ENCODE data around the gene PA2G4.
"Not testable (repeated sequence)": the region's sequence is repeated elsewhere in the genome, so short reads cannot be mapped to it uniquely, and the experiment has no call there.

The PA2G4 gene

DNA sequence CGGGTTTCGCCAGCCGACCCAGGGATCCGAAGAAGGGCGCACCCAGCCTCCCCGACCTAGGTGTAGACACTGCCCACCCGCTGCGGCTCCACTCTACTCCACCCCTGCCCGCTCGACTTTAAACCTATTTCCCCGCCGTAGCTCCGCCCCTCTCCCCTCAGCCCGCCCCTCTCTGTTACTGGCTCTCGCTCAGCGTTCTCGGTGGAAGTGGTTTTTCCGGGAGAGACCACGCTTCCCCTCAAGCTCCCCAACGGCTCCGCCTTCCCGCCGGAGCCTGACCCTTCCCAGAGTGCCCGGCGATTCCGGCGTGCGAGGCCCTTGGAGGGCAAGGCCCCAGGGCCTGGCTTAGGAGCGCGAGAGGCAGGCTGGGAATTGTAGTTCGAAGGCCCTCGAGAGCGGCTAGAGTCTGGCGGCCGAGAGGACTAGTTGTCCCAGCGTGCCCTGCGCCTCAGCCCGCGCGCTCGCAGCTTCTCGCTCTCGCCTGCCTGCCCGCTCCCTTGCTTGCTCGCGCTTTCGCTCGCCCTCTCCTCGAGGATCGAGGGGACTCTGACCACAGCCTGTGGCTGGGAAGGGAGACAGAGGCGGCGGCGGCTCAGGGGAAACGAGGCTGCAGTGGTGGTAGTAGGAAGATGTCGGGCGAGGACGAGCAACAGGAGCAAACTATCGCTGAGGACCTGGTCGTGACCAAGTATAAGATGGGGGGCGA is at the start of gene PA2G4:
Gene PA2G4, plus strand, starts transcription at position 451 of the 706 bp plus-strand sequence. Its CDS starts 179 bp downstream, at position 630.
- TF ChIP-seq, protein P1, sequence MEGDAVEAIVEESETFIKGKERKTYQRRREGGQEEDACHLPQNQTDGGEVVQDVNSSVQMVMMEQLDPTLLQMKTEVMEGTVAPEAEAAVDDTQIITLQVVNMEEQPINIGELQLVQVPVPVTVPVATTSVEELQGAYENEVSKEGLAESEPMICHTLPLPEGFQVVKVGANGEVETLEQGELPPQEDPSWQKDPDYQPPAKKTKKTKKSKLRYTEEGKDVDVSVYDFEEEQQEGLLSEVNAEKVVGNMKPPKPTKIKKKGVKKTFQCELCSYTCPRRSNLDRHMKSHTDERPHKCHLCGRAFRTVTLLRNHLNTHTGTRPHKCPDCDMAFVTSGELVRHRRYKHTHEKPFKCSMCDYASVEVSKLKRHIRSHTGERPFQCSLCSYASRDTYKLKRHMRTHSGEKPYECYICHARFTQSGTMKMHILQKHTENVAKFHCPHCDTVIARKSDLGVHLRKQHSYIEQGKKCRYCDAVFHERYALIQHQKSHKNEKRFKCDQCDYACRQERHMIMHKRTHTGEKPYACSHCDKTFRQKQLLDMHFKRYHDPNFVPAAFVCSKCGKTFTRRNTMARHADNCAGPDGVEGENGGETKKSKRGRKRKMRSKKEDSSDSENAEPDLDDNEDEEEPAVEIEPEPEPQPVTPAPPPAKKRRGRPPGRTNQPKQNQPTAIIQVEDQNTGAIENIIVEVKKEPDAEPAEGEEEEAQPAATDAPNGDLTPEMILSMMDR (IDR thresholded peaks at IDR 0.05; ENCODE audit: insufficient read depth, low read depth, low read length, missing control alignments), result no peak
- H3K4me3 ChIP-seq (ENCODE audit: low read depth, low read length), result peak within 1 kb of the TSS; percentile 74
- DNase-seq (ENCODE audit: low read depth), result peak; percentile 99

DNA sequence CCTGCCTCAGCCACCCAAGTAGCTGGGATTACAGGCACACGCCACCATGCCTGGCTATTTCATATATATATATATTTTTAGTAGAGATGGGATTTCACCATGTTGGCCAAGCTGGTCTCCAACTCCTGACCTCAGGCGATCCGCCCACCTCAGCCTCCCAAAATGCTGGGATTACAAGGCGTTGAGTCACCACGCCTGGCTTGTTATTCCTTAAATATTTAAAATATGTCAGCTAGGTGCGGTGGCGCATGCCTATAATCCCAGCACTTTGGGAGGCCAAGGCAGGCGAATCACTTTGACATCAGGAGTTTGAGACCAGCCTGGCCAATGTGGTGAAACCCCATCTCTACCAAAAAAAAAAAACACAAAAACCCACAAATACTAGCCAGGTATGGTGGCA is 44.4 kb upstream of the PA2G4 start:
- not testable (repeated sequence) for H3K4me3 ChIP-seq (ENCODE audit: low read depth, low read length); DNase-seq (ENCODE audit: low read depth)

DNA sequence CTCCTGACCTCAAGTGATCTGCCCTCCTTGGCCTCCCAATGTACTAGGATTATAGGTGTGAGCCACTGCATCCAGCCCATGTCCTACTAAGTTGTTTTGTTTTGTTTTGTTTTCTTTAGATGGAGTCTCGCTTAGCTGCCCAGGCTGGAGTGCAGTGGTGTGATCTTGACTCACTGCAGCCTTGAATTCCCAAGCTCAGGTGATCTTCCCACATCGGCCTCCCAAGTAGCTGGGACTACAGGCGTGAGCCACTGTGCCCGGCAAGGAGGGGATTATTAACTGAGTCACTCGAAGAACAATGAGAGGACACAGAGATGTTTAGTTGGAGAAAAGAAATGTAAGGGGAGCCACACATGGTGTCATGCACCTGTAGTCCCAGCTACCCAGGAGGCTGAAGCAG is 42.4 kb upstream of the PA2G4 start:
- no peak for DNase-seq (ENCODE audit: low read depth)
- no peak overlapping the region for H3K4me3 ChIP-seq (ENCODE audit: low read depth, low read length)
- TF ChIP-seq, protein P1 (IDR thresholded peaks at IDR 0.05; ENCODE audit: insufficient read depth, low read depth, low read length, missing control alignments), result no peak

GRCh38 chr12:56062996-56063395 is 41.4 kb upstream of the PA2G4 start:
- H3K4me3 ChIP-seq (ENCODE audit: low read depth, low read length), result no peak overlapping the region
- TF ChIP-seq, protein P1 (IDR thresholded peaks at IDR 0.05; ENCODE audit: insufficient read depth, low read depth, low read length, missing control alignments), result no peak
- DNase-seq (ENCODE audit: low read depth), result no peak

- no peak for DNase-seq (ENCODE audit: low read depth)
- TF ChIP-seq, protein P1 (IDR thresholded peaks at IDR 0.05; ENCODE audit: insufficient read depth, low read depth, low read length, missing control alignments), result no peak
- no peak overlapping the region for H3K4me3 ChIP-seq (ENCODE audit: low read depth, low read length)
Observed at GRCh38 chr12:56071648-56072047, 32.7 kb upstream of the PA2G4 start.

GRCh38 chr12:56074396-56074795 is 30.0 kb upstream of the PA2G4 start:
- DNase-seq (ENCODE audit: low read depth), result no peak
- TF ChIP-seq, protein P1 (IDR thresholded peaks at IDR 0.05; ENCODE audit: insufficient read depth, low read depth, low read length, missing control alignments), result no peak
- H3K4me3 ChIP-seq (ENCODE audit: low read depth, low read length), result no peak overlapping the region

DNA sequence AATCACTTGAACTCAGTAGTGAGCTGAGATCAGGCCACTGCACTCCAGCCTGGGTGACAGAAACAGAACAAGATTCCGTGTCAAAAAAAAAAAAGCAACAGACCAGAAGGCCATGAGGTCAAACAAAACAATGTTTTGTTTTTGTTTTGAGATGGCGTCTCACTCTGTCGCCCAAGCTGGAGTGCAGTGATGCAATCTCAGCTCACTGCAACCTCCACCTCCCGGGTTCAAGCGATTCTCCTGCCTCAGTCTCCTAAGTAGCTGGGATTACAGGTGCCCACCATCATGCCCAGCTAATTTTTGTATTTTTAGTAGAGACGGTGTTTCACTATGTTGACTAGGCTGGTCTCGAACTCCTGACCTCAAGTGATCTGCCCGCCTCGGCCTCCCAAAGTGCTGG is 26.4 kb upstream of the PA2G4 start:
- DNase-seq (ENCODE audit: low read depth); H3K4me3 ChIP-seq (ENCODE audit: low read depth, low read length): not testable (repeated sequence)

DNA sequence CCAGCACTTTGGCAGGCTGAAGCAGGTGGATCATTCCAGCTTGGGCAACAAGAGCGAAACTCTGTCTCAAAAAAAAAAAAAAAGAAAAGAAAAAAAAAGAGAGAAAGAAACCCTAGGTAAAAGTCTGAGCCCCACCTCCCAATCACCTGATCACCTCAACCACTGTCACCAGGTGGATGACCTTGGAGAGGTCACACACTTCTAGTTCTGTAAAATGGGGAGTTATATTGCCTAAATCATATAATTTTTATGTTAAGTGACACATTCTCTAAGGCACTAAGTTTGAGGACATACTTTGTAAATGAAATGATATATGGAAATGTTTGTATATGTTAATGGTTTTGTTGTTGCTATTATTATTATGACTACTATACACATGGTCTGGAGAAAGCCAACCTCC is 25.9 kb upstream of the PA2G4 start:
- TF ChIP-seq, protein P1 (IDR thresholded peaks at IDR 0.05; ENCODE audit: insufficient read depth, low read depth, low read length, missing control alignments), result no peak

More for the DNA sequence above, 25.9 kb upstream of the PA2G4 start:
- H3K4me3 ChIP-seq (ENCODE audit: low read depth, low read length), result no peak overlapping the region
- no peak for DNase-seq (ENCODE audit: low read depth)
